ENCODE measurements around the gene HNF4A. TPM values are rescaled to one million over a fixed set of nuclear protein-coding genes. Genes with fewer than 3 reads are reported as not detected.

The HNF4A gene
- total and polyA plus RNA-seq, 2 of the 4 experiments (the other 2 are of a cell fraction) = not detected

- no peak overlapping the region for H3K27ac ChIP-seq (ENCODE audit: insufficient read depth, low read length)
- no peak overlapping the region for H3K4me2 ChIP-seq (ENCODE audit: low read depth, low read length)
- H2BK20ac ChIP-seq (ENCODE audit: low read depth, low read length) = no peak overlapping the region
- CTCF ChIA-PET = no interaction called here
- no peak overlapping the region for H3K23ac ChIP-seq (ENCODE audit: low read depth, low read length)
- H3K14ac ChIP-seq (replicated peaks; ENCODE audit: low read depth, low read length) = no peak overlapping the region
- no peak overlapping the region for H4K5ac ChIP-seq (ENCODE audit: low read depth, low read length)
- peaks cover 25% of the 10 kb centered on the region for H3K27me3 ChIP-seq (ENCODE audit: control insufficient read depth, insufficient read depth, low read length)
- no peak overlapping the region for H3K56ac ChIP-seq (ENCODE audit: extremely low read depth, insufficient read depth, low read length)
- H4K91ac ChIP-seq (ENCODE audit: insufficient read depth, low read depth, low read length) = no peak overlapping the region
- dilution Hi-C loops (cut with HindIII; ENCODE audit: low sequenced_read_pairs, unreplicated experiment) (no loop called here), intact Hi-C loops (cut with micrococcal nuclease) (no loop called here), in situ Hi-C loops (cut with MboI; ENCODE audit: low sequenced_read_pairs) (no loop called here)
- no peak overlapping the region for H4K8ac ChIP-seq (ENCODE audit: low read depth in 2 of 2, low read length in 2 of 2)
- no peak overlapping the region for H3K18ac ChIP-seq (ENCODE audit: low read depth, low read length)
- H2AK5ac ChIP-seq (ENCODE audit: low read depth, low read length) = no peak overlapping the region
- H3K4me1 ChIP-seq (ENCODE audit: control insufficient read depth, insufficient read depth, low read length) = no peaks in the 10 kb centered on the region
- no peaks in the 10 kb centered on the region for H4K20me1 ChIP-seq (ENCODE audit: insufficient read depth, low read length)
- H3K79me1 ChIP-seq (ENCODE audit: low read depth in 1 of 2, low read length in 2 of 2) = no peaks in the 10 kb centered on the region
- H2BK120ac ChIP-seq (ENCODE audit: low read depth, low read length) = no peak overlapping the region
- H2BK5ac ChIP-seq (ENCODE audit: low read depth, low read length, poor library complexity, severe bottlenecking) = no peak overlapping the region
- no peaks in the 10 kb centered on the region for H3K36me3 ChIP-seq (ENCODE audit: control insufficient read depth, insufficient read depth, low read length)
- H2AFZ ChIP-seq (replicated peaks; ENCODE audit: low read length, poor library complexity) = no peak overlapping the region
- ATAC-seq (ENCODE audit: low read depth) = no peak
- H3K9ac ChIP-seq (ENCODE audit: low read depth, low read length) = no peak overlapping the region
- H3K4ac ChIP-seq (ENCODE audit: low read depth, low read length) = no peak overlapping the region
- POLR2A ChIA-PET (ENCODE audit: unreplicated experiment) = no interaction called here
- TF ChIP-seq RCOR1 (IDR thresholded peaks at IDR 0.05; ENCODE audit: insufficient replicate concordance, low read length) (no peak), CHD1 (IDR thresholded peaks at IDR 0.05; ENCODE audit: low read depth, low read length) (no peak), CEBPB (IDR thresholded peaks at IDR 0.05; ENCODE audit: low read depth, low read length) (no peak), USF2 (IDR thresholded peaks at IDR 0.05; ENCODE audit: low read depth, low read length) (no peak)
- no peak overlapping the region for H3K4me3 ChIP-seq (ENCODE audit: insufficient read depth, low read depth, low read length)
- BruUV-seq (replicated peaks) = no TSS peak
- H3K9me1 ChIP-seq (ENCODE audit: insufficient read depth, low read length) = no peaks in the 10 kb centered on the region
- no peak for DNase-seq
- H2AK9ac ChIP-seq (replicated peaks; ENCODE audit: low read depth, low read length, poor library complexity) = no peak overlapping the region
- no CpG with 5 or more reads among the region's 3 CpGs for WGBS, 2 experiments (ENCODE audit: extremely low coverage in 2 of 2, insufficient read length in 1 of 2)
- H2BK15ac ChIP-seq (ENCODE audit: low read depth, low read length) = no peak overlapping the region
- no peaks in the 10 kb centered on the region for H3K9me3 ChIP-seq (ENCODE audit: control insufficient read depth, insufficient read depth, low read length)
Measured at GRCh38 chr20:44427804-44428173, 72.3 kb downstream of the HNF4A start.
